SKM-1 treated with dmso at 0.1 percent for 144 hours (cell line): ENCODE measurements around the gene DACT3.

ENCODE experiments used
- DNase-seq: peaks from one replicate; lab custom pipeline; 2025; ENCODE audit not compliant: unreplicated experiment; lab: John Stamatoyannopoulos, UW

DACT3 gene

GRCh38 chr19:46668662-46669061 is 7.7 kb upstream of the DACT3 start:
- DNase-seq = no peak

- no peak for DNase-seq
These were observed 4.1 kb upstream of the DACT3 start for GRCh38 chr19:46665072-46665471.

- peak; percentile 58 for DNase-seq
These were observed 982 bp upstream of the DACT3 start for GRCh38 chr19:46661735-46662592.

GRCh38 chr19:46660551-46661019 is 397 bp downstream of the DACT3 start:
- DNase-seq = no peak

GRCh38 chr19:46660008-46660517 is 919 bp downstream of the DACT3 start:
- no peak for DNase-seq

- DNase-seq = no peak
These were observed 1.6 kb downstream of the DACT3 start for GRCh38 chr19:46659151-46660007.

GRCh38 chr19:46656541-46656940 is 4.4 kb downstream of the DACT3 start:
- no peak for DNase-seq

GRCh38 chr19:46654621-46655152 is 6.3 kb downstream of the DACT3 start:
- DNase-seq = no peak

- no peak for DNase-seq
These were observed 10.5 kb downstream of the DACT3 start for GRCh38 chr19:46650445-46650844.

GRCh38 chr19:46648961-46649960 is 11.7 kb downstream of the DACT3 start:
- no peak for DNase-seq

GRCh38 chr19:46648060-46648960 is 12.7 kb downstream of the DACT3 start:
- DNase-seq = no peak

- DNase-seq = no peak
These were observed 14.6 kb downstream of the DACT3 start for GRCh38 chr19:46646402-46646801.

GRCh38 chr19:46644720-46645119 is 16.3 kb downstream of the DACT3 start:
- DNase-seq = no peak

- DNase-seq = no peak
These were observed 20.3 kb downstream of the DACT3 start for GRCh38 chr19:46640656-46641055.

- peak; percentile 11 for DNase-seq
These were observed 21.4 kb downstream of the DACT3 start for GRCh38 chr19:46639358-46640182.

GRCh38 chr19:46637224-46637623 is 23.8 kb downstream of the DACT3 start:
- no peak for DNase-seq

- DNase-seq = no peak
These were observed 24.8 kb downstream of the DACT3 start, which contains the start of gene GNG8 for GRCh38 chr19:46635920-46636761. GNG8 (minus strand) TSS chr19:46636202; CDS start chr19:46634682, 1,520 bp downstream.
